ENCODE data around the gene NLRC3.

The NLRC3 gene

DNA sequence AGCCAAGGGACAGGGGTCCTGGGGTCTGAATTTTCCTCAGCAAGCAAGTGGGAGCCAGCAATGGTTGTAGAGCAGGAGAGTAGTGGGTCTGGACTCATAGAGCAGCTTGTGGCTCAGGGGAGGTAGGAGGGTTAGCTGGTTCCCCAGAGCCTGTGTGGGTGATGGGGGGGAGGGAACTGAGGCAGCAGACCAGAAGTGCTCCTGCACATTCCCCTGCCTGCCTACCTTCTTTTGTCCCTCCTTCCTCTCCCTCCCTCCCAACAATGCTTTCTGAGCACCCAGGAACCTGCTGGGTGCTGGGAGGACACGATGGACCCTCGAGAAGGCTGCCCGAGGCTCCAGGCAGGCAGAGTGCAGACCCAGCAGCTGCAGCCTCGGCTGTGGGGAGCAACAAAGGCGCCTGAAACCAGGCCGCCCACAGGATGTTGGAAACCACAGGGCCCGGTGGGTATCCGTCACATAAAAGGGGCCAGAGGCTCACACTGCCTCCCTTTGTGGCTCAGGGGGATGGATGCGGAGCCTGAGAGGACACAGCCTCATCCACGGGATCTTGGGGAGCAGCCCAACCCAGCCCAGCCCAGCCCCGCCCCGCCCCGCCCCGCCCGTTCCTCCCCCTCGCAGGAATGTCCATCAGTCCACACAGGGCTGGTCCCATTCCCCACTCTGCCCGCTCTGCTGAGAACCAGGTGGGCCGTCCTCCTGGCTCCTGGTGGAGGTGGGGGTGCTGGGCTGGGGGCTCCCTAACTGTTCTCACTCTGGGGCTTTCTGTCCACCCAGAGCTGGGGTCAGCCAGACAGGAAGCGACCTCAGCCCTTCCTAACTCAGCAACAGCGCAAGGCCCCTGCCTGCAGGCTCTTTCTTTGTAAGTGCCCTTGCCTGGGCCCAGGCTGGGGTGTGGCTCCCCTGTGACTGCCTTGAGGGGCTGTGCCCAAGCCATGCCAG lies 1.7 kb upstream of the NLRC3 start:
- no peak for DNase-seq

GRCh38 chr16:3578121-3578520 lies 918 bp upstream of the NLRC3 start:
- no peak for DNase-seq

GRCh38 chr16:3576211-3576610 lies 992 bp downstream of the NLRC3 start:
- no peak for DNase-seq

DNA sequence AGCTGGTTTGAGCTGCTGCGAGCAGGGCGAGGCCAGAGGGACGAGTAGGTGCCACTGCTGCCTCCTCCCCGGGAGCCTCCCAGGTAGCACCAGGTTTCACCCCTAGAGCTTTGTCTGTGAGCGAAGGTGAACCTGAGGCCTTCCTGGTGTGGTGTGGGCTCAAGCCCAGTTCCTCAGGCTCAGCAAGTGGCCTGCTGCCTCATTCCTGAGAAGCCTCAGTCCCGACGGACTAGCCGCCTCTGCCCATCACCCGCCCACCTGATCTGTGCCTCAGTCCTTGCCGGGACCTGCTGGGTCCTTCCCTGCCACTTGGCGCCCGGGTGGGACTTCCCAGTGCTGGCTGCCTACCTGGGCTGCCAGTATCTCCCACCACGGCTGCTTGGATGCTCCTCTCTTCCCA lies 1.7 kb downstream of the NLRC3 start:
- no peak for DNase-seq

- DNase-seq: no peak
Observed at GRCh38 chr16:3574195-3574594, 3.0 kb downstream of the NLRC3 start.

- DNase-seq: no peak
Observed at GRCh38 chr16:3573146-3573815, 3.9 kb downstream of the NLRC3 start.

DNA sequence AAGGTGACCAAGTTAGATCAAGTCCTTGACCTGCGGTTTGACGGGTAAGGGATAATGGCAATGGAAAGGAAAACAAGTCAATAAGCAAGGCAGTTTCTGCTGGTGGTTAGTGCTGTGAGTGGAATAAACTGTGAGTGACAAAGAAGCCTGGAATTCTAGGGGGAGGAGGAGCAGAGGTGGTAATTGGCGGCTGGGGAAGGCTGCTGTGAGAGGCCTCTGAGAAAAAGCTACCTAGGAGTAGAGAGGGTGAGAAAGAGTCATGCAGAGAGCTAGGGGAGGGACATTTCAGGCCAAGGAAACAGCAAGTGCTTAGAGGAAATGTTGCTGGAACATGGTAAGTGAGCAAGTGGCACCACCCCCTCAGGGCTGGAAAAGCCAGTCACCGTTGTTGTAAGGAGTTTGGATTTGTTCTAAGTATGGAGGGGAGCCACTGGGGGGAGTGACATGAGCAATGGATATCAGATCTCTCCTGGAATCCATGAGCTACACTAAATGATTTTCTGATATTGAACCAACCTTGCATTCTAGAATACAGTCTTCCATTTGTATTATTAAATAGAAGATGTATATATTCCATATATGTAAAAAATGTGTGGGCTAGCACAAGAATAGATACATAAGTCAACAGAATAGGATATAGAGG lies 6.7 kb downstream of the NLRC3 start:
- DNase-seq: no peak

DNA sequence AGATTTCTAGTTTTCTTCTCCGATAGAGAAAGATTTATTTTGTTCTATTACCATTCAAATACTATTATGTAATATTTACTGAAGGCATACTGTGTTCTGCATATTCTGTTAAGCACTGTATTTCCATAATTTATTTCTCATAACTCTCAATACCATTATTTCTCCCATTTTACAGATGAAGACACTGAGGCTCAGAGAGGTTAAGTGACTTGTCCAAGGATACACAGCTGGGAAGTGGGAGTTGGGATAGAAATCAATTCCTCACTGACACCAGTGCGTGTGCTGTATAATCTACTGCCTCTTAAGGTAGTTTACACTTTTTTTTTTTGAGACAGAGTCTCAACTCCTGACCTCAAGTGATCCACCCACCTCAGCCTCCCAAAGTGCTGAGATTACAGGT lies 7.4 kb downstream of the NLRC3 start:
- DNase-seq: no peak

DNA sequence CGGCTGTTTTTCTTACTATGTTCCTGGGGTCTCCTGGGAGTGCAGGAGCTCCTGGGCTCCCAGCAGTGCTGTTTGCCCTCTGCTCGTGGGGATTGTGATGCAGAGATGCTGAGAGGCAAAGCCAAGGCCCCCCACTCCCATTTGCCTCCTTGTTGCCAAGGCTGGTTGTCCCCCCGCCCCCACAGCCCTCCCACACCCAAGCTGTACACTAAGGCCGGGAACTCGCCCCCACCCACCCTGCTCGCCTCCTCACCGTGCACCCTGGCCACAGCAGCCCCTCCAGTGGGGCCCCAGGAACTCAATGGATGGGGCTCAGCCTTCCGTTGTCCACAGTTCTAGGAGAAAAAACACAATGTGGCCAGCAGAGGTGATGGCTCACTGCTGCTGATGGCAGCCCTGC lies 10.2 kb downstream of the NLRC3 start:
- DNase-seq: no peak

DNA sequence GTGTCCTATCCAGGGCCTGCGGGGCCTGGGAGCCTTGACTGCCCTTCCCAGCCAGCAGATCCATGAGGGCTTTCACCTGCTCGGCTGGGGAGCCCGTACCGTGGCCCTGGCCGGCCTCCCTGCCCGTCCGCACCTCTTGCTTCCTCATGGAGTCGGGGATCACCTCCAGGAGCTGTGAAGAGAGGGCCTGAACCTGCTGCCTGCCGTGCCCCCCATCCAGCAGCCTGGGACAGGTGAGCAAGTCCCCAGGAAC lies 12.4 kb downstream of the NLRC3 start:
- DNase-seq: no peak

DNA sequence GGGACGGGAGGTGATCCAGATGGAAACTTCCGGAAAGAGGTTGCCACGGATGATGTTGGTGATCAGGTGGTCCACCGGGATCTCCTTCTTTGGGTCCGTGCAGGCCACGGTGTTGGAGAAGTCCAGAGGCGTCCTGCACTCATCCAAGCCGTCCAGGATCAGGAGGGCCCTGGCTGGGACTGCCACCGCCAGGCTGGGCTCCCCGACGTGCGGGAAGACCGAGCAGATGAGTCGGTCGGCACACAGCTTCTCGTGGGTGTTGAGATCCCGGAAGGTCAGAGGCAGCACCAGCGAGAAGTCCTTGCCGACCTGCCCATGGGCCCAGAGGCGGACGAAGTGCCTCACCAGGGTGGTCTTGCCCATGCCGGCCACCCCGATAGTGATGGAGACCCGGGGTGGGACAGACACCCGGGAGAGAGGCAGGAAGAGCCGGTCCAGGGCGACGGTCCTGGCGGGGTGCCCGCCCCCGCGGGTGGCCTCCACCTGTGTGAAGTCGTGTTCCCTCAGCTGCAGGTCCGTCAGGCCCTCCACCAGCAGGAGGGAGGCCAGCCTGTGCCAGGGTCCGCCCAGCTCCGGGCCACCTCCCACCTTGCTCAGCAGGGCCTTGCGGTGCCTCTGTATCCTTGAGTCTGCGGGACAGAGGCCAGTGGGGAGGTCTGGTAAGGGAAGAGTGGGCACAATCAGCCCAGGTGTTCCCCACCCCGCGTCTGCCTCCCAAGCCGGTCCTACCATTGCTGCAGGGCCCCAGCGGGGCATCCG lies 12.9 kb downstream of the NLRC3 start:
- DNase-seq: no peak

- no peak for DNase-seq
Observed at GRCh38 chr16:3562914-3563480, 14.2 kb downstream of the NLRC3 start.

DNA sequence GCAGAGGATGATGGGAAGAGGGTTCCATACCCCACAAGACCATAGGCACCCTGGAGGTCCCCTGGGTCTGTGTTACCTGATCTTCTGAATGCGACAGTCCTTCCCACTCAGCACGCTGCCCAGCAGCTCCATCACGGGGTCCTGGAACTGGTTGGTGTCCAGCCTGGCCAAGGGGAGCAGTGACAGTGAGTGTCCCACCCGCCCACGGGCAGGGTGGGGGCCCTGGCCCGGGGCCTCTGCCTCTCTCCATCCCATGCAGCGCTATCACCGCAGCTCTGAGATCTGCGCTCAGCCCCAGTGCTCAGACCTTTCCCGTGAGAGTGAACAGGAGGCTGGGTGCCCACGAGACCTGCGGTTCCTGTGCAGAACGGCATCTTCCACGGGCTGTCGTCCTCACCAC lies 15.6 kb downstream of the NLRC3 start:
- DNase-seq: no peak

GRCh38 chr16:3554351-3554928 lies 22.8 kb downstream of the NLRC3 start:
- no peak for DNase-seq

GRCh38 chr16:3553138-3553923 lies 23.9 kb downstream of the NLRC3 start:
- DNase-seq: no peak

GRCh38 chr16:3550851-3551847 lies 26.1 kb downstream of the NLRC3 start:
- DNase-seq: no peak

GRCh38 chr16:3549906-3550305 lies 27.3 kb downstream of the NLRC3 start:
- no peak for DNase-seq

DNA sequence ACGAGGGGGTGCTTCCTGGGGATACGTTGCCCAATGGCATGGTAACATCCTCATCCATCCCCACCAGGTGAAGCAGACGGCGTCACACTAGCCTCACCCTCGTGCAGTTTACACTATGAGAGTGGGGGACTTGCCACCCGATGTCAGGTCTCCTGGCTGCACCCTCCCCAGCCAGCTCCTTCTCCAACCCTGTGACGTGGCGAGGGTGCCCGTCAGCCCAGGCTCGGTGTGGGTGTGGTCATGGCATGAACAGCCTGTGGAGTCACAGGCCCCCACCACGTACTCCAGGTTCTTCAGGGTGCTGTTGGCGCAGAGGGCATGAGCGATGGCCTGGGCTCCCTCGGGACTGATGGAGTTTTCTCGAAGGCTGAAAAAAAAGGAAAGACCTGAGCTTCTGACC lies 28.3 kb downstream of the NLRC3 start:
- DNase-seq: no peak

GRCh38 chr16:3548445-3548844 lies 28.8 kb downstream of the NLRC3 start:
- DNase-seq: no peak

GRCh38 chr16:3546986-3547682 lies 30.1 kb downstream of the NLRC3 start:
- no peak for DNase-seq

Measured in T1000 (cell line).